GM12873 (cell line): ENCODE results near the gene EEF1AKMT3.
A peak's percentile ranks its signal among the peaks of the same experiment; 100 is the strongest.

Experiments
- CTCF ChIP-seq: IDR thresholded peaks from 2 replicates; pipeline ENCODE4 v1.5.1; 2012; ENCODE audit warnings: low read depth, mild to moderate bottlenecking, moderate library complexity, low read length, control low read depth; ENCODE audit not compliant: insufficient read depth; ENCODE audit errors: missing control alignments

Gene EEF1AKMT3

GRCh38 chr12:57741413-57741789 is 31.0 kb upstream of the EEF1AKMT3 start:
- TF ChIP-seq CTCF: no peak

- TF ChIP-seq CTCF: peak; percentile 75
Measured at GRCh38 chr12:57741844-57742738, 30.3 kb upstream of the EEF1AKMT3 start.

DNA sequence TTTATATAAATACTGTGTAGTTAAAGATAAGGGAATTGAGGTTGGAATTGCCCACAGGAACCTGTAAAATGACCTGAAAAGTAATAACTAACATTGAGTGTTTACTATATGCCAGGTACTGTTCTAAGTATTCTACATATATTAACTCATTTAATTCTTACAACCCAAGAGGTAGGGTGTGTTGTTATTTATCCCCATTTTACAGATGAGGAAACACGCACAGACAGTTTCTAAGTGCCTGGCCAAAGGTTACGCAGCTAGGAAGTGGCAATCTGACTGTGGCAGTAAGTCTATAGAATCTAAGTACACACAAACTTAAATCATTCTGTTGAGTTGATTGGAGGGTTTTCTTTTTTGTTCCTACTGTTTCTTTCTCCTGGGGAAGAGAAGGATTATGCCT is 28.6 kb upstream of the EEF1AKMT3 start:
- no peak for TF ChIP-seq CTCF

GRCh38 chr12:57744194-57744776 is 28.1 kb upstream of the EEF1AKMT3 start:
- TF ChIP-seq CTCF: no peak

DNA sequence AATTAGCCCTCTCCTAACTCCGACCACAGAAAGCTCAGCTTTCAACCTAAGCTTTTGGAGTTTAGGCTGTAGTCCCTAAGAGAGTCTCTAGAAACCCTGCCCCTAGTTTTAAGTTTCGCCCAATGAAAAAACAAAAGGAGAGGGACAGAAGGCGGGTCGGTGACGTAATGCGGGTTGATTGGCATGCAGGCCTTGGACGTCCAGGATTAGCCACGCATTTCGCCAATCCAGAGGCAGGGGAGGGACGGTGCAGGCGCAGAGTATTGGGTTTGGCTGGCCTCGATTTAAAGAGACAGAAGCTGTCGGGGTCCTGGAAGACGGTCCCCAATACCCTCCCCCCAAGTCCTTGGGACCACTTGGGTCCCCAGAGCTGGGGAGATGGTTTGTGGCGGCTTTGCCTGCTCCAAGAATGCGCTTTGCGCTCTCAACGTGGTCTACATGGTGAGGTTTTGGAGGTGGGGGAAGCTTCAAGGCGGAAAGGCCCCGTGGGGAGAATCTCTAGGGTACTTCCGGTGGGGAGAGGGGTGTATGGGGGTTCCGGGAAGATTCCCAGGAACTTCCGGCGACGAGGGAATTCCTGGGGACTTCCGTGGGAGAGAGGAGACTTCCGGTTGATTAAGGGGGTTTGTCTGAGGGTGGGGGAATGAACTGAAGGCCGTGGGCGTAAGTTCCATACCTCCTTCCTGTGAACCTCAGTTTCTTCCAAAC is 27.5 kb upstream of the EEF1AKMT3 start, which contains the start of gene TSPAN31:
Gene TSPAN31 (plus strand): TSS at position 263 of the 708 bp plus-strand sequence. CDS start 116 bp downstream, at position 379.
- no peak for TF ChIP-seq CTCF

GRCh38 chr12:57745485-57745881 is 26.9 kb upstream of the EEF1AKMT3 start:
- no peak for TF ChIP-seq CTCF

DNA sequence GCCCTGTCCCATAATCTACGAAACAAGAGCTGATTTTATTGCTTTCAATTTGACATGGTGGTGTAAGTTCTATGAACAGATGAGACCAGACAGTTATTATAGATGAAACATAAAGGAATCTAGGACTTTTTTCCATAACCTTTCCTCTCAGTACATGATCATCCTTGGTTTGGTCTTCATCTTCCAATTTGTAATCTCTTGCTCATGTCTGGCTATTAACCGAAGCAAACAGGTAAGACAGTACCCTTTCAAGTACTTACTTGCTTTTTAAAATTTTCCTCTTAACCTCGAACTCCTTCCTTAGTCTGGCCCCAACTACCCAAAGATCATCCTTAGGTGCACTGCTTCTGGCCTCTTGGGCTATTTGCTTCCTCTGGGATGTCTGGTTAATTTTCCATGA is 26.4 kb upstream of the EEF1AKMT3 start:
- no peak for TF ChIP-seq CTCF
